KBM-7 (cell line): ENCODE data around the gene ARHGDIA.
"Not testable (repeated sequence)": the region's sequence is repeated elsewhere in the genome, so short reads cannot be mapped to it uniquely, and the experiment has no call there.

ENCODE experiments used
- DNase-seq: peaks from one replicate; pipeline ENCODE4 v3.0.0-alpha.2; 2015
- in situ Hi-C: fragments of 300-500 bp; cut with MboI; formaldehyde crosslinking; loops from 2 replicates; pipeline ENCODE4 v1.14.3; 2020; ENCODE audit warnings: low sequenced_read_pairs, low pct_unique_long_range_greater_than_20kb, mixed read lengths

The ARHGDIA gene

DNA sequence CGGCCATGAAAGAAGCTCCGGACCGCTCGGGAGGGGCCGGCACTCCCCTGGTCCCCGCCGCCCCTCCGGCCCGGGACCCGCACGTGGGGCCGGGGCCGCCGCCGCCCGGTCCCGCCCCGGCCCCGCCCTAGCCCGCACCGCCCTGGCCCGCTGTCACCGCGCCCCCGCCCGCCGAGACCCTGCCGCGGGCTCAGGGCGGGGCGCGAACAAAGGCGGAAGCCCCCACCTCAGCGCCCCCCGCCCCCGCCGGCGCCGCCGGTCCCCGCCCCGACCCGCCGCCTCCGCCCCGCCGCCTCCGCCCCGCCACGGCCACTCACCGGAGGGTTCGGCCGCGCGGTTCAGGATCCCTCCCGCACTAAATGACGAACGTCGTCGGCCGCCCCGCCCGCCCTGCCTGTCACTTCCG is at the start of gene ARHGDIA:
Gene ARHGDIA, minus strand, starts transcription at position 357 of the 406 bp plus-strand sequence. CDS start 1,407 bp downstream, outside the sequence.
- no peak for DNase-seq
- in situ Hi-C loops: no loop called here

DNA sequence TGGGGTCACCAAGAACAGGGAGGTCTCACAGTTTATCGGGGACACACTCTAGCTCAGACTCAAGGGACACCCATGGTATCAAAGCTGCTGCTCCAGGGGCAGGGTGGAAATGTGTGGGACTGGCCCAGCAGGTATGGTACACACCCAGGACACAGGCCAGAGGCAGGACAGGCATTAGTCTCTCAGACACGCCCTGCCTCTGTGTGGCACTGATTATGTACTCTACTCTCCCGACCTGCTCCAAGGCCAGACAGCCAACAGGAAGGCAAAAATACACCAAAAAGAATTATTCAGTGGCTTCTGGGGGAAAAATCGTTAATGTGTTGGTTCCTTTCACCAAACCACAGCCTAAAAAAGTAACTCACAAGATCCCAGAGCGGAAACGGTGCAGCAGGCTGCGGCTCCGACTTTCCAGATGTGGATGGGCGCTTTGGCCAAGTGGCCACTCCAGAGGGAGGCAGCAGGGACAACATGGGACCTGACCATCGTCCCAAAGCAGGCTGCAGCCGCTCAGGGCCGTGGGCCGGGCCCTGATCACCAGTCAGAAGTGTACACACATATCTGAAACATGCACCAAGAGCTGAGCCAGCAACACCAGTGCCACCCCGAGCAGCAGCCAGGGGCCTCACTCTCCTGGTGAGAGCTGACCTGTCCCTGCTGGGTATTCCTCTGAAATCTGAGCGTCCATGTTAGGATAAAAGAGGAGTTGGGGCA is 47.9 kb upstream of the ARHGDIA start:
- peak; percentile 83 for DNase-seq
- in situ Hi-C loops: no loop called here

DNA sequence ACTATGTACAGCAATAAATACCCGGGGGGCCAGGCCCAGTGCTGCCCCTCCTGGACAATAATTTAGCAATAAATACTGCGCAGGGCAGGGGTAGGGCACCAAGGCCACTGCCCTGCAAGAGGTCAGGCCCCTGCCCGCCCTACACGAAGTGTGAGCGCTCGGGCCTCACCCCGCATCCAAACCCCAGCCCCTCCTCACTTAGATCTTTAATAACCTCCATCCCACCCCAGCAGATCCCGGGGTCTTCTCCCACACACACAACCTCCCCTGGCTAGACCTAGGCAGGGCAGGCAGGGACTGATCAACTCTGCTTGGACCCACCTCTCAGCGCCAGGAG is 47.2 kb upstream of the ARHGDIA start:
- in situ Hi-C loops, DNase-seq: not testable (repeated sequence)

DNA sequence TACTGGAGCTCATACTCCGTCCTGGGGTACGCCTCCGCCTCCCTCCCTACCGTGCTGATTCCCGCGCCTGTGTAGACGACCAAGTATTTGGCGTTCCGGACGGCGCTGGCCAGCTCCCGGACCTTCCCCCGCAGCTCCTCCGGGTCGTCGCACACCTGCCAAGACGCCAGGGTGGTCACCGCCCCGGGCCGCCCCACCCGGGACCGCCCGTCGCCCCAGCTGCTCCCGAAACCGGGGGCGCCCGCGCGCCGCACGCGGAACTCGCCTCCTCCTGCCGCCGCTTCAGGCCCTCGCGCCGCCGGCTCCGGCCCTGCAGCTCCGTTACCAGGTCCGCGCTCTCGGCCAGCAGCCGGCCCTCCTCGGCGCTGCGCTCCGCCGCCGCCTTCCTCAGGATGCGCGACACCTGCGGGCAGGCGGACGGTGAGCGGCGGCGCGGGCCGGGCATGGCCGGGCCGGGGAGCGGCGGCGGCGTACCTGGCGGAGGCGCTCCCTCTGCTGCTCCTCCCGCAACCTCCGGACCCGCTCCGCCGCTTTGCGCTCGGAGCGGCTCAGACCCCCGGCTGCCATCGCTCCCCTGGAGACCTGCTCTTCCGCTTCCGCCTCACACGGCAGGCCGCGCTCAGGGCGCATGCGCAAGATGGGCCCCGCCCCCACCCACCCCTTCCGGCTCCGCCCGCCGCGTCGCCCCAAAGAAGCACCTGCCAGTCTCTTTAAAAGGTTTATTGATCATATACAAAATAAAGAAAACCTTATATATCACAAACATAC is 46.6 kb upstream of the ARHGDIA start, which contains the start of gene SIRT7:
Gene SIRT7, minus strand, starts transcription at position 612 of the 768 bp plus-strand sequence. Its CDS starts 45 bp downstream, at position 567.
- in situ Hi-C loops: no loop called here
- DNase-seq: peak; percentile 71

DNA sequence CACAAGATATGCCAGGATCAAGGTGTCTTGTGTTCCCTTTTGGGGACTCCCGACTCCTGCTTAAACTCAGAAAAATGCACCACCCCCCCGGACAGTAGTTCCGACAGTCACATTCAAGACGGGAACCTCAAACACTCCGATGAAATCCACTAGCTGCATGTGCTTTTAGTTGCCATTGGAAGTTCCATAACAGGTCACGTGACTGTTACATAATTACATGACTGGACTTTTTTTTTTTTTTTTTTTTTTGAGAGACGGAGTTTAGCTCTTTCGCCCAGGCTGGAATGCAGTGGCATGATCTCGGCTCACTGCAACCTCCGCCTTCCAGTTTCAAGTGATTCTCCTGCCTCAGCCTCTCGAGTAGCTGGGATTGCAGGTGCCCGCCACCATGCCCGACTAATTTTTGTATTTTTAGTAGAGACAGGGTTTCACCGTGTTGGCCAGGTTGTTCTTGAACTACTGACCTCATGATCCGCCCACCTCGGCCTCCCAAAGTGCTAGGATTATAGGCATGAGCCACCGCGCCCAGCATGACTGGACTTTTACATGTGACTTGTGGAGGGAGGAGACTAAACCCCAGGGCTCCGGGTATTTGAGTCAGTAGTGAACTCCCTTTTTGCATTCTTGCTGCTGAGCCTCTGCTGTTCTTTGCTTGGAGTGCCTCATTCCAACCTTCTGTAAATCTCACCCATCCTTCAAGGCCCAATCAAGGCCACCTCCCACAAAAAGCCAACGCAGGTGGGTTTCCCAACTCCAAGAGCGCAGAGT is 45.3 kb upstream of the ARHGDIA start:
- in situ Hi-C loops: no loop called here
- DNase-seq: no peak

DNA sequence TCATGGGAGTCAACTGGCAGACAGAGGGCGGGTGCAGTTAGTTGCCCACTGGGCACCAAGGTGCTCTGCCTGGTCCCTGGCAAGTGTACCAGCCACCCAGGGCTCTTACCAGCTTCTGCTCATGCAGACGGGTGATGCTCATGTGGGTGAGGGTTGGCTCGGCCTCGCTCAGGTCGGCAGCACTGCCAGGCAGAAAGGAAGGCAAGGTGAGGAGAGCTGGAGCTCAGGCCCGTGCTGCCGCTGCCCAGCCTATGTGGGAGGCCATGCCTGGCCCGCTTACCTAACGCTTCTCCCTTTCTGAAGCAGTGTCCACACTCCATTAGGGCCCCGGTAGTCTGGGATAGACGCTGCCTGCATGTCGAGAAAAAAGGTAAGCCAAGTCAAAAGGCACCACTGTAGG is 44.2 kb upstream of the ARHGDIA start:
- in situ Hi-C loops: no loop called here
- DNase-seq: no peak

DNA sequence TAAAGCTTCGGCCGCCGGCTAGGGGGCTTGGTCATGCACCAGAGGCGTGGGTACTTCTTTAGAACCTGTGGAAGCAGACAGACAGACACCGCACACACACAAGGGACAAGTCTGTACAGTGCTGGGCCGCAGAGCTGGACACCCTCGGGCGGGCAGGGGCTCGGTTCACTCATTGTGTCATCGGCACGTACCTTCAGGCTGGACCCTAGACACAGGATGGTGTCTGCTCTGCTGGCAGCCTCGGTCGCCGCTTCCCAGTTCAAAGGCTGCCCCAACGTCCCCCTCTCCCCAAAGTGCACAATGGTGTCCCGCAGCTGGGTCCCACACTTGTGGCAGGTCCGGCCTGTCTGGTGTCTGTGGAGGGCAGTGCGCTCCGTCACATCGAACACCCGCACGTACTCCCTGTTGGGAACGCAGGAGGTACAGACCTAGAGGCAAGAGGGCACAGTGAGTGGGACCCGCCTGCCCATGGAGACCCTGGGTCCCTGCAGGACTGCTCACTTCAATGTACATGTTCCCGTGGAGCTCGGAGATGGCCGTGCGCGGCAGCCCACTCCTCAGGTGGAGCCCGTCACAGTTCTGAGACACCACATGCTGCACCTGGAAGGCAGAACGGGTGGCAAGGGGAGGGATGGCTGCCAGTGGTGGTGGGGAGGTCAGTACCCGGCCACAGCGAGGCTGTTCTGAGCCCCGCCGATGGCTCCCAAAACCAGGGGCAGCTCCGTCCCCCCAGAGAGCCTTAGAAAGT is 43.1 kb upstream of the ARHGDIA start:
- in situ Hi-C loops: no loop called here
- DNase-seq: no peak

DNA sequence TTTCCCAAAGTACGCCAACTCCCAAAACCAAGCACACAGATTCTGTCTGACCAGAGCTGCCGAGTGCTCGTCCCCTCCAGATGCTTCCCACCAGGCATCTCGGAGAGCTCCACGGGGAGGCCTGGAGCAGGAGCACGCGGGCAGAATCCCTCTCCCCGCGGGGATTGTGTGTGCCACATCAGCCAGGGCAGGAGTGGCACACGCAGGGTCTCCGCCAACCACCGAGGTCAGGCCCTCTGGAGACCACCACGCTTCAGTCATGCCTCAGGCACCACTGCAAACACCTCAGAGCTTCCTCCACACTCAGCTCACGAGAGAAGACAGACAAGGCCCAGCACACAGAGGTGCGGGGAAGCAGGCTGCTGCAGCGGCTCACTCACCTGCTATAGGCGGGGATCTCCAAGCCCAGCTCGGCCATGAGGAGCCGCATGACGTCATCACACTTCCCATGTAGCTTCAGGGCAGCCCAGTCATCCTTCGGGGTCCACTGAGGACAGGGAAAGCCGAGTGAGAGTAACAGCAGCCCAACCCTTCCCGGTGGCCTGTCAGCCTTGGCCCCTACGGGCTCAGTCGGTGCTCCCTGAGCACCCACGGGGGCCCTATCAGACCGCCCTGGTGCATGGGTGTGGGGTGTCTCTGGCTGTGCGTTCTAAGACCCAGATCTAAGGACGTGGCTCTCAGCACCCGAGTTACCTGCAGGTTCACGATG is 42.4 kb upstream of the ARHGDIA start:
- no peak for DNase-seq

DNA sequence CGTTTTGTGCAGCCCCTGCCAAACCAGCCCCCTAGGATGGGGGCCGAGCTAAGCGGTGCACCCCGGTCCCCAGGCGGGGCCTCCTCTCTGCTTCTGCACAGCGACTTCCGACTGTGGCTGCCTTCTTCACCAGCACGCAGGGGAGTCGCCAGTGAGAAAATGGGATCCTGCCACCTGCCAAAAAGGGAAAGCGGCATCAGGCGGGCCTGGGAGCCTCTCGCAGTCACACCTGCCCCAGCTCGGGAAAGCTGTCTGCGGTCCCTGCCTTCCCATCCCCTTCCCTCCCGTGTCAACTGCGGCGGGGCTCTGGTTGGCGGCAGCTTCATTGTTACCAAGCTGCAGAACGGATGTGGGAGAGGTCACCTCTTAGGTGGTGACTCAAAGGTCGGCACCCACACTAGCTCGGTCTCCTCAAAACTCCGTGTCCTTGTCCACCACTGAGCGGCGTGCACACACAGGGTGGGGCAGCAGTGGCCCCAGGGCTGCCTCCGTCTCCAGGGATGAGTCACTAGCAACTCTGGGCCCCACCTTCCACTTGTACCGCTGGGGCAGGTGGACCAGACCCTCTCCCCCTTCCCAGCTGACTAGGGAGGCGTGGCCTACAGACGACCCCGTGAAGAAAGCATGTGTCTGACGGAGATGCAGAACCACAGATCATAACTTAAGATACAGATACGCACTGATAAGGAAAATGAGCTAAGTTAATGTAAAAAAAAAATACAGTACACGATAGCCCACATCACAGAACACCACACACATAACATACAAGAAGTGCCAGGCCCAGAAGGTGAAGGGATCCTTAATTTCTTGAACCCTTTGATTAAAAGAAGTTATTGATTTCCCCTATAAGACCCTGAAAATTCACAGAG is 41.5 kb upstream of the ARHGDIA start:
- DNase-seq: no peak
- in situ Hi-C loops: no loop called here

More for the DNA sequence above, 42.4 kb upstream of the ARHGDIA start:
- in situ Hi-C loops: no loop called here

DNA sequence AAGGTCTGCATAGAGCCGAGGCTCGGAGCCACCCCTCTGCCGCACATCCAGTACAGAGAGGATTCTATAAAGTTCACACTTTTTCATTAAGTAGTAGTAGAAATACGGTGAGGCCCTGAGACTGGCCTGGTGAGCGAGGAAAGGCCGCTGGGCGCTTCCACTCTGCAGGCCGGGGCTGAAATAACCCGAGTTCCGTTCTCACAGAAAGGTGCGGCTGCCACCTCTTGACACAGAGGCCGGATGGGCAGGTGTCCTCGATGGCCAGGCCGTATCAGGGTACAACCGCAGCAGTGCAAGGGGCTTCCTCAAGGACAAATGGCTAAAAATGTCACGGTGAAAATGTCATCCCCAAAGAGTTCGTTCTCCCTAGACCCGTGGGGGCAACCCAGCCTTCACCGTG is 40.8 kb upstream of the ARHGDIA start:
- in situ Hi-C loops: no loop called here
- no peak for DNase-seq

DNA sequence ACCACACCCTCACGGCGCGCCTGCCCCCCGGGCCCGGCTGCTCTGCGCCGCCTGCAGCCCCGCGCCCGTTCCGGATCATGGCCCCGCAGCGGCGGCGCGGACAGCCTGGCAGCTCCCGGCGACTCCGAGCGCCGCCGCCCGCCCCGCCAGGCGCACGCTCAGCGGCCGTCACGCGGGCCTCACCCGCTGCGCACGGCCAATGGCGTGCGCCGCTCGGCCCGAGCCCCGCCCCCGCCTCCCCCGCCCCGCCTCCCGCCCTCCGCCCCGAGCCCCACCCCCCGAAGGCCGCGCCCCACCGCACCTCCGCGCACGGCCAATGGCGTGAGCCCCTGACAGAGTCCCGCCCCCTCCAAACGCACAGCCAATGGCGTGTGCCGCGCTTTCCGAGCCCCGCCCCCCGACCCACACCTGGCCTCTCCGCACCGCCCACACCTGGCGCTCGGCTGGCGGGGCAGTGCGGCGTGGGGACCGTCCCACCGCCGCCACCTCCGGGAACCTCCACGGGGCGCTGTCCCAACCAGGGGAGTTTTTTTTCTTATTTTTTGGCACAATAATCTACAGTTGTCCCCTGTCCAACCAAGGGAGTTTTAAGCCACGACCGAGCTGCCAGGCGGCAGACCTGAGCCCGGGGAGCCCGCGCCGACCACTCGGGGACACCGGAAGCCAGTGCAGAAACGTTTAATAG is 40.3 kb upstream of the ARHGDIA start, which contains the start of gene PCYT2:
Gene PCYT2, minus strand, starts transcription at position 123 of the 685 bp plus-strand sequence. Its CDS starts 44 bp downstream, at position 79.
- DNase-seq: peak; percentile 61
- in situ Hi-C loops: no loop called here

DNA sequence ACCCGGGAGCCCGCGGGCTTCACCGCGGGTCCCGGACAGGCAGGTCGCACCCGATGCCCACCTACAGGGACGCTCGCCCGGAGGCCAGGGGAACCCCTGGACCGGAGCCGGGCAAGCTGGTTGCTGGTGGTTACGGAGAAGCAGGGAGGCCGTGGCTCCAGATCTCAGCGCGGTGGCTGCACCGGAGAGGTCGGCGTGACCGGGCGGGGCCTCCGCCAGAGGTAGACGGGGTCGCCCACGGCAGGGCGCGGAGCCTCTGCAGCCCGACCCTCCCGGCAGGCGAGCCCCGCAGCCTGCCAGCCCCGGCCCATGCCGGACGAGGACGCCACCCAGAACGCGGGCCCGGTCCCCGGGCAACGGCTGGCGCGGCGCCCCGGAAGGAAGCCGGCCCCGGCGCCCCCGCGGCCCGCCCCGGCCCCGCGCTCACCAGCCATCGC is 39.7 kb upstream of the ARHGDIA start:
- DNase-seq: no peak

DNA sequence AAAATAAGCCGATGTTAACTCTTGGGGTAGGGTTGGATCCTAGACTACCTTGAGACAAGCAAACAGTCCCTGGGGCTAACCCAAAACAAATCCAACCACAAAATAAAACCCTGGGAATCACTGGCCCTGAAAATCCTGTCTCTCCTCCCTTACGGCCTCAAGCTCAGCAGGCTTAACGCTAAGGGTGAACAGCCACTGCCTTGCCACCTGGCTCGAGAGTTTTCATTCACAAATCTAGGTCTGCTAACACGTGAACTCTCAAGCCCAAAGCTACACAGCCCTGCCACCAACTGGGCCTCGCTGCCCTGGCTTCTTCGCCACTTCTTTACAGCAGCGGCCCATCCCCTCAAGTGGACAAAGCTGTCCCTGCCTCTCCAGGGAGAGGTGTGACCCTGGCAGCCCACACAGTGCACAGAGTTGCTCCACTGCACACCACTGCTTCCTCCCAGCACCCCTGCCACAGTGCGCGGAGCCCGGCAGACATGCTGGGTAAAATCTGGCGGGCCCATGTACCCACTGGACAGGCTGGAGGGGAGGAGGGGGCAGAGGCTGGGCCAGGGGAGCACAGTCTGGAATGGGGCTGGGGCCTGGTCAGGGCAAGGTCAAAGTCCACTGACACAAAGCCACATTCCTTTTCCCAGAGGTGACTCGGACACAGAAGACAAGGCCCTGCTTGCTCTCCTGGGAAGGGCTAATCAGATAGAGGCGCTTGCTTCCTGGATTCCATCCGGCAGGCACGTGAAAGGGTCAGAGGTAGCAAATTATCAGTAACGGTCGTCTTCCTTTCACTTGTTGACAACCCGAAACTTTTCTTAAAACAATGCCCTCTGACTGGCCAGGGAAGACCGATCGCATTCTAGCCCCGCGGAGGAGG is 39.1 kb upstream of the ARHGDIA start:
- in situ Hi-C loops: no loop called here
- DNase-seq: no peak

More for the DNA sequence above, 39.7 kb upstream of the ARHGDIA start:
- in situ Hi-C loops: no loop called here

DNA sequence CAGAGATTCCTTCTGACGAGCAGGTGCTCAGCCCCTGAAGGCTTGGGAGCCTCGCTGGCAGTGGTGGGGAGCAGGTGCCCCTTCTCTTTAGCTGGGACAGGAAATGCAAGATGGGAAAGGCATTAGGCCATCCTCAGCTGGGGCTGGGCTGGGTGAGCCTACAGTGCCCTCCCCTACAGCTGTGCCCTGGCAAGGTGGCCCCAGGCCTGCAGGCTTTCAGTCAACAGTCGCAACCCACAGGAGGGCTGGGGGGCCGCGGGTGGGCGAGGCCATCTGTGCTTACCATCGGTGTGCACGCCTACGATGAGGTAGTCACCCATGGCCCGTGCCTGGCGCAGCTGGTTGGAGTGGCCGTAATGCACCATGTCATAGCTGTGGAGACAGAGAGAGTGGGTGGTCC is 38.1 kb upstream of the ARHGDIA start:
- in situ Hi-C loops: no loop called here
- no peak for DNase-seq

DNA sequence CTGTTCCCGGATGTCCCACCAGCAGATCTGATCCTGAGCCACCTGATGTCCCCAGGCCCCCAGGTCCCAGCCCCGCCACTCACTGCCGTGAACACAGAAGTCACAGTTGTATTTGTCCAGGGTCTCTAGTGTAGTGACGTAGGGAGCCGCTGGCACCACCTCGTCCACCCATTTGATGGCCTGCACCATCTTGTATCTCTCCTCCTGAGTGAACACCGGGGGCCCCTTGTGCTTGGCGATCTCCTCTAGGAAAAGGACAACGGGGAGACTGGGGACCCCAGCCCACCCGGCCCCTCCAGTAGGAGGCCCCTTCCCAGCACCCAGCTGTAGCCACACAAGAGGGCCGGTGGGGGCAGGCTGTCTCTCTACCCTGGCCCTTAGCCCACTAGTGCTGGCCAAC is 37.7 kb upstream of the ARHGDIA start:
- in situ Hi-C loops: no loop called here
- DNase-seq: no peak
